Activated CD4-positive, alpha-beta memory T cell treated with anti-CD3 and anti-CD28 coated beads, Interleukin-2, amount 10 ng/mL, durations not matched to agents 7 days and 5 days (primary cell): ENCODE measurements around the gene ACKR3. TPM values are rescaled to one million over a fixed set of nuclear protein-coding genes. Genes with fewer than 3 reads are reported as not detected.

ENCODE experiments used
- CTCF ChIA-PET: fragments of 350-600 bp; sonication (Branson Sonifier 250); formaldehyde crosslinking; loops from one replicate; lab custom pipeline; 2021; ENCODE audit warnings: antibody characterized with exemption, inconsistent platforms; lab: Charles Lee
- POLR2A ChIA-PET: fragments of 350-600 bp; sonication (Branson Sonifier 250); formaldehyde crosslinking; loops from one replicate; lab custom pipeline; 2021; ENCODE audit warnings: antibody characterized with exemption; lab: Charles Lee
- DNase-seq: peaks from one replicate; pipeline ENCODE4 v3.0.0-alpha.2; 2020
- H3K27ac Mint-ChIP-seq: one replicate; pipeline ENCODE4 v1.8.0; 2021; ENCODE audit warnings: mild to moderate bottlenecking, mixed read lengths
- H3K27me3 Mint-ChIP-seq: one replicate; pipeline ENCODE4 v1.8.0; 2021; ENCODE audit warnings: mixed read lengths
- H3K36me3 Mint-ChIP-seq: one replicate; pipeline ENCODE4 v1.8.0; 2021; ENCODE audit warnings: low read depth, mixed read lengths
- H3K4me1 Mint-ChIP-seq: one replicate; pipeline ENCODE4 v1.8.0; 2021; ENCODE audit warnings: mixed read lengths
- H3K4me3 Mint-ChIP-seq: one replicate; pipeline ENCODE4 v1.8.0; 2021; ENCODE audit warnings: mild to moderate bottlenecking, mixed read lengths
- H3K9me3 Mint-ChIP-seq: one replicate; pipeline ENCODE4 v1.8.0; 2021; ENCODE audit warnings: mixed read lengths
- total RNA-seq, 2 experiments: library from RNA; stranded (reverse); gene quantifications; one replicate each; pipeline ENCODE4 v1.2.3, GENCODE V29; 2021

Gene ACKR3
- total RNA-seq, 2 experiments from 2014 or later = 2.5 to 2.7 TPM

DNA sequence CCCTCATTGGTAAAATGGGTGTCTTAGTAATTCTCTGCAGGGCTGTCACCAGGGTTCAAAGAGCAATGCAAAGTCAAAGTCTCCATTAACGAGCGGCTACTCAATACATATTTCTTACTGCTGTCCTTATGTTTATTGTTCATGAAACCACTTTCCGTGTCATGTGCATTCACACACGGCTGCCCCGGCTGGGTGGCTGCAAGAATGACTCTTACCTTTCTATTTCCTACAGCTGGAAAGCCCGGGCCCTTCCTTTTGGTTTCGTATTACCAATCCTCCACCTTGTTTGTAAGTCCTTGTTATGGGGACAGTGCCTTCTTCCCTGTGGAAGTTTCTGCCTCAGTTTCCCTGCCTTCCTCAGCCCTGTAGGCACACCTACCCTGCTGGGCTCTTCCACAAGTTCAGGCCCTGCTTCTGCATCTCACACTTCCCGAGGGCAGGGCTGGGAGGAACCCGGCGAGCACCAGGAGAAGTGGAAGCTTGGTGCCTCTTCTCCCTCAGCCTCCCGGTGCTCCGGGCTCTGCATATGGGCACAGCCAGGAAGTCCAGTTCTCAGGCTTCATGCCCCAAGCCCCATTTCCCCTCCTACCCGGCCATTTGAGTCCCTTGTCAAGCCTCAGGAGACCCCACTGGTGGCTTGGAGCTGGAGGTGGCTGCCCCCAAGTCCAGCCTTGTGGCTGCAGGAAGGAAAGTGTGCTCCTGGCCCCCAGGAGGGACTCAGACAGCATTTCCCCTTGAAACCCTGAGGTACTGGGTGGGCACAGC lies 18.7 kb upstream of the ACKR3 start:
- H3K9me3 Mint-ChIP-seq = peaks cover 19% of the 10 kb centered on the region
- H3K27ac Mint-ChIP-seq = no peak overlapping the region
- H3K36me3 Mint-ChIP-seq = peaks cover 67% of the 10 kb centered on the region
- ChIA-PET POLR2A (no interaction called here), CTCF (no interaction called here)
- peak; percentile 40 for DNase-seq
- H3K4me3 Mint-ChIP-seq = no peak overlapping the region
- H3K4me1 Mint-ChIP-seq = peaks cover 94% of the 10 kb centered on the region
- H3K27me3 Mint-ChIP-seq = peaks cover 2% of the 10 kb centered on the region

DNA sequence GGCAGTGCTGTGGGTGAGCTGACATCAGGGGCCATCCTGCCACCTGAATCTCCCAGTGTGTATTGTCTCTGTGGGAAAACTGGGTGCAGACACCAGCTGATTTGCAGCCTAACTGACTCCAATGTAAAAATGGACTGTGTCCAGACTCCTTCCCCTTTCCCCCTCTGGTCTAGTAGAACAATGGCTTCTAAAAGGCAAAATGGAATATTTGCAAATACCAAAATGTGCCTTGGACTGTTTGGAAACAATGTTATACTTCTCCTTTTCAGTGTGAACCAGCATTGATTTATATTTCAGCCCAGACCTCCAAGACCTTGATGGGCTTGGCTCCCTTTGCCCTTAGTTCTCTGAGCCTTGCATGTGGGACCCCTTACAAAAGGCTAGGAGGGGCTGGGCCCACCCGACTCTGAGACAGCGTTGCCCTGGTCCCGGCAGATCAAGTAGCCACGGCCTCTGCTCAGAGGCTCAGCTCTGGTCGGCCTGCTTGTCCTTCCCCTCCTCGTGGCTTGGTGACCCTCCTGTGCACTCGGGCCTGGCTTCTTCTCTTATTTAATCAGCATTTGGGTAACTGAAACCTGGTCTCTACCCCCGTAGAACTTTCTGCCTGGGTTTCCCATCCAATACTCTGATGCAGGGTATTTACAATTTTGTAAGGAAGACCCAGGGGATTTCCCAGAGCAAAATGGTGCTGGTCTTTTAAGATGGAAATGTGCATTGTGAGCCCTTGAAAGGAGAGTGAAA lies 18.0 kb upstream of the ACKR3 start:
- Mint-ChIP-seq H3K27ac (peak overlapping the region; percentile 7), H3K27me3 (peaks cover 6% of the 10 kb centered on the region), H3K9me3 (peaks cover 19% of the 10 kb centered on the region), H3K36me3 (peaks cover 68% of the 10 kb centered on the region), H3K4me1 (peaks cover 86% of the 10 kb centered on the region), H3K4me3 (no peak overlapping the region)
- DNase-seq = no peak
- POLR2A ChIA-PET = no interaction called here
- CTCF ChIA-PET = no interaction called here

DNA sequence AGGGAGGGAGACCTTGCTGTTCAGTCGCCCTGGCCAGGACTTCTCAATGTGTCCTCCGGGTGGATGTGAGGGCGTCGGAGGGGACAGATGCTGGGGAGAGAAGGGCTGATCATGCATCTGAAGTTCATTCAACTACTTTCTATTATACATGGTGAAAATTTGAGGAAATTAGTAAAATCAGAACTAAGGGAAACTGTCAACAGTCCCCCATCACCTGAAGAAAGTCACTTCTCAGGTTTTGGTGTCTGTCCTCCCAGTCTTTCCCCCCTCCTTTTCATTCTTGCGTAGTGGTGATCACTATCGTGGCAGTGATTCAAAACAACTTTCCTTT lies 17.4 kb upstream of the ACKR3 start:
- H3K36me3 Mint-ChIP-seq = peaks cover 68% of the 10 kb centered on the region
- ChIA-PET POLR2A (no interaction called here), CTCF (no interaction called here)
- peaks cover 19% of the 10 kb centered on the region for H3K9me3 Mint-ChIP-seq
- no peak overlapping the region for H3K4me3 Mint-ChIP-seq
- H3K27me3 Mint-ChIP-seq = peaks cover 6% of the 10 kb centered on the region
- peaks cover 82% of the 10 kb centered on the region for H3K4me1 Mint-ChIP-seq
- H3K27ac Mint-ChIP-seq = no peak overlapping the region
- no peak for DNase-seq

- H3K27ac Mint-ChIP-seq = no peak overlapping the region
- peaks cover 82% of the 10 kb centered on the region for H3K4me1 Mint-ChIP-seq
- H3K4me3 Mint-ChIP-seq = no peak overlapping the region
- H3K27me3 Mint-ChIP-seq = peaks cover 9% of the 10 kb centered on the region
- H3K36me3 Mint-ChIP-seq = peaks cover 63% of the 10 kb centered on the region
- DNase-seq = no peak
- peaks cover 19% of the 10 kb centered on the region for H3K9me3 Mint-ChIP-seq
- ChIA-PET CTCF (interaction anchor here (0.9 to 4.4 kb wide), 2 partner anchors 17 to 40 kb away, joined by 5 to 22 read pairs; partner anchors contain the start of gene ACKR3), POLR2A (interaction anchor here (2.1 kb wide), 1 partner anchor 15 kb away, joined by 6 read pairs; no protein-coding TSS in a partner anchor)
Observed at GRCh38 chr2:236552581-236553363, 16.9 kb upstream of the ACKR3 start.

DNA sequence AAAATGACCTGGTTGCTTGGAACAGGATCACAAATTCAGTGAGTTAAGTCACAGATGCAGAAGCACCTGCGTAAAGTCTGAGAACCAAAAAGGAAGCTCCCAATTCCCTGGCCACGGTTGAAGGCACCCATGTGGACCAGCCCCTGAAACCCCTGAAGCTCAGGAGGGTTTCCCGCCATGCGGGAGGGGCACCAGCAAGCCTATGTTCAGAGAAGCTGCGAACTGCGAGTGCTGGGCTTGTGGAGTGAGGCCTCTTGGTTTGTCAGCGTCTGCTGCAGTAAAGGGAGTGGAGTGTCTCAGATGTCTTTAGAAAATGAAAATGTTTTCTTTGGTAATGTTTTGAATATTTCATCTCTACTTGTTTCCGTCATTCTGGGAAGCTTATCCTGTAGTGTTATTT lies 16.1 kb upstream of the ACKR3 start:
- peaks cover 19% of the 10 kb centered on the region for H3K9me3 Mint-ChIP-seq
- peaks cover 77% of the 10 kb centered on the region for H3K4me1 Mint-ChIP-seq
- ChIA-PET CTCF (interaction anchor here (0.9 to 4.4 kb wide), 2 partner anchors 17 to 40 kb away, joined by 5 to 22 read pairs; partner anchors contain the start of gene ACKR3), POLR2A (interaction anchor here (1.3 to 2.1 kb wide), 3 partner anchors 16 to 41 kb away, joined by 3 to 6 read pairs (median 6); partner anchors contain the start of gene ACKR3)
- peaks cover 56% of the 10 kb centered on the region for H3K36me3 Mint-ChIP-seq
- DNase-seq = no peak
- no peak overlapping the region for H3K27ac Mint-ChIP-seq
- H3K27me3 Mint-ChIP-seq = peaks cover 12% of the 10 kb centered on the region
- no peak overlapping the region for H3K4me3 Mint-ChIP-seq

DNA sequence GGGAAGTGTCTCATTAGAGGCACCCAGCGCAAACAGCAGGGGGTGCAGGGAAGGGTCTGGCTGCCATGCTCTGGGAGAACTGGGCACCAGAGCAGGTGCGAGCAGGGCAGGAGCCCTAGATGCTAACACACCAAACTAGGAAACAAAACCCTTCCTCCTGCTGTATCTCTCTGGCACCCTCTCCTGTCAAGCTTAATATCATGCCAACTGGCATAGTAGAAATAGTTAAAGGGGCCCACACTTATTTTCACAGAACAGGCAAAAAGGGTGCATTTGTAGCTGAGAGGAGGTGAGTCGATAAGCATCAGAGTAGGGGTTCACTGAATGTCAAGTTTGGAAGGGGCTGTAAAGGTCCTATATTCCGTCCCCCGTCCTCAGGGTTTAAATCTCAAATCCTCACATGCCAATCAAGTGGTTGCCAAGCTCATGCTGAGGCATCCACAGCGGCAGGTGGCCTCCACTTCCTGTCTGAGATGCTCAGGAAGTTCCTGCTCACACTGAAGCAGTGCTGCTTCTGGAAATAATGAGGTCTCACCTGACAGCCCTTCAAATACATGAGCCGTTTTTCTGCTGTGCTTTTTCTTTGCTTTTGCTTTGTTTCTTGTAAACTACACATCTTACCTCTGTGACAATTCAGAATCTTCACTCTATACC lies 14.9 kb upstream of the ACKR3 start:
- peaks cover 17% of the 10 kb centered on the region for H3K27me3 Mint-ChIP-seq
- H3K36me3 Mint-ChIP-seq = peaks cover 49% of the 10 kb centered on the region
- POLR2A ChIA-PET = interaction anchor here (1.0 to 2.1 kb wide), 6 partner anchors 8 to 42 kb away, joined by 3 to 6 read pairs (median 4); partner anchors contain the start of gene ACKR3
- H3K9me3 Mint-ChIP-seq = peaks cover 19% of the 10 kb centered on the region
- no peak overlapping the region for H3K4me3 Mint-ChIP-seq
- CTCF ChIA-PET = interaction anchor here (0.9 to 4.4 kb wide), 3 partner anchors 9 to 42 kb away, joined by 3 to 22 read pairs (median 6); partner anchors contain the start of gene ACKR3
- H3K27ac Mint-ChIP-seq = peak overlapping the region; percentile 4
- no peak for DNase-seq
- peaks cover 72% of the 10 kb centered on the region for H3K4me1 Mint-ChIP-seq

DNA sequence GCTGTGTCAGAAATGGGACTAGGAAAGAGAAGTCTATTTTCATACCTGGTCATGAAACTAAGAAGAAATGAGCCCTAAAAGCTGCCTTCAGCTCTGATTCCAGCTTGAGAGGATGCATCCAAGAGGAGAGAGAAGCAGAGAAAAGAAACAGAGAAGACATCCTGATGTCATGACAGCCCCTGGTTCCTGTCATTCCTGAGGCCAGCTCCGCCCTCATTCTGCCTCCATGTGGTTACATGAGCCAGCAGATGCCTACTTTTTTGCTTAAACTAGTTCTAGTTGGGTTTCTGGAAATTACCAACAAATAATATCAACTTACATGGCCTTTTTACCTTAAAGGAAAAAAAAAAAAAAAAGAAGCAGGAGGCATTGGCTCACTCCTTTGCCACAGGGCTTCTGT lies 14.1 kb upstream of the ACKR3 start:
- Mint-ChIP-seq H3K36me3 (peaks cover 43% of the 10 kb centered on the region), H3K9me3 (peaks cover 19% of the 10 kb centered on the region), H3K27me3 (peaks cover 18% of the 10 kb centered on the region), H3K4me3 (no peak overlapping the region), H3K27ac (peak overlapping the region; percentile 4), H3K4me1 (peaks cover 65% of the 10 kb centered on the region)
- CTCF ChIA-PET = interaction anchor here (0.7 to 4.4 kb wide), 4 partner anchors 10 to 42 kb away, joined by 3 to 22 read pairs (median 4); partner anchors contain the start of gene ACKR3
- DNase-seq = no peak
- POLR2A ChIA-PET = interaction anchor here (1.0 to 1.3 kb wide), 3 partner anchors 8 to 13 kb away, joined by 3 to 4 read pairs (median 3); no protein-coding TSS in a partner anchor

- H3K36me3 Mint-ChIP-seq = peaks cover 37% of the 10 kb centered on the region
- ChIA-PET POLR2A (interaction anchor here (1.2 to 1.8 kb wide), 2 partner anchors 10 to 19 kb away, joined by 3 to 5 read pairs; no protein-coding TSS in a partner anchor), CTCF (interaction anchor here (0.7 to 2.3 kb wide), 2 partner anchors 12 to 314 kb away, joined by 4 to 10 read pairs; partner anchors contain the start of gene ACKR3)
- H3K4me1 Mint-ChIP-seq = peaks cover 45% of the 10 kb centered on the region
- no peak overlapping the region for H3K27ac Mint-ChIP-seq
- no peak overlapping the region for H3K4me3 Mint-ChIP-seq
- no peak for DNase-seq
- H3K27me3 Mint-ChIP-seq = peaks cover 20% of the 10 kb centered on the region
- peaks cover 19% of the 10 kb centered on the region for H3K9me3 Mint-ChIP-seq
Observed at GRCh38 chr2:236557306-236558030, 12.2 kb upstream of the ACKR3 start.

DNA sequence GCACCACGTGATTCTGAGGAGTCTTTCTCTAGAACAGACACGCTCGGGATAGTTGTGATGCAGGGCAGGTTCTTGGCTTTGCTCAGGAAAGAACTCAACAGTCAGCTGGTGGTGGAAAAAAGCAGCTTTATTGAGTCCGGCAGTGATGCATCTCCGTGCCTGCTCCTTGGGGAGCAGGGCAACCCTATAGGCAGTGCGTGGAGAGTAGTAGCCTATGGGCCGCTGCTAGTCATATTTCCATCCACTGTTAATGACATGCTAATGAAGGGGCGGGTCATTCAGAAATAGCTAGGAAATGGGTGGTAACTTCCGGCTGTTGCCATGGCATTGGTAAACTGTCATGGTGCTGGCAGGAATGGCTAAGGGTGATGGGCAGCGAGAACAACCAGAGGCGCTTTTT lies 11.6 kb upstream of the ACKR3 start:
- Mint-ChIP-seq H3K36me3 (peaks cover 35% of the 10 kb centered on the region), H3K27ac (no peak overlapping the region), H3K9me3 (peaks cover 19% of the 10 kb centered on the region), H3K27me3 (peaks cover 20% of the 10 kb centered on the region), H3K4me1 (peaks cover 40% of the 10 kb centered on the region), H3K4me3 (no peak overlapping the region)
- POLR2A ChIA-PET = interaction anchor here (1.2 to 1.8 kb wide), 2 partner anchors 11 to 19 kb away, joined by 3 to 5 read pairs; no protein-coding TSS in a partner anchor
- DNase-seq = no peak
- CTCF ChIA-PET = interaction anchor here (2.3 to 3.3 kb wide), 2 partner anchors 11 to 45 kb away, joined by 10 to 12 read pairs; partner anchors contain the start of gene ACKR3

DNA sequence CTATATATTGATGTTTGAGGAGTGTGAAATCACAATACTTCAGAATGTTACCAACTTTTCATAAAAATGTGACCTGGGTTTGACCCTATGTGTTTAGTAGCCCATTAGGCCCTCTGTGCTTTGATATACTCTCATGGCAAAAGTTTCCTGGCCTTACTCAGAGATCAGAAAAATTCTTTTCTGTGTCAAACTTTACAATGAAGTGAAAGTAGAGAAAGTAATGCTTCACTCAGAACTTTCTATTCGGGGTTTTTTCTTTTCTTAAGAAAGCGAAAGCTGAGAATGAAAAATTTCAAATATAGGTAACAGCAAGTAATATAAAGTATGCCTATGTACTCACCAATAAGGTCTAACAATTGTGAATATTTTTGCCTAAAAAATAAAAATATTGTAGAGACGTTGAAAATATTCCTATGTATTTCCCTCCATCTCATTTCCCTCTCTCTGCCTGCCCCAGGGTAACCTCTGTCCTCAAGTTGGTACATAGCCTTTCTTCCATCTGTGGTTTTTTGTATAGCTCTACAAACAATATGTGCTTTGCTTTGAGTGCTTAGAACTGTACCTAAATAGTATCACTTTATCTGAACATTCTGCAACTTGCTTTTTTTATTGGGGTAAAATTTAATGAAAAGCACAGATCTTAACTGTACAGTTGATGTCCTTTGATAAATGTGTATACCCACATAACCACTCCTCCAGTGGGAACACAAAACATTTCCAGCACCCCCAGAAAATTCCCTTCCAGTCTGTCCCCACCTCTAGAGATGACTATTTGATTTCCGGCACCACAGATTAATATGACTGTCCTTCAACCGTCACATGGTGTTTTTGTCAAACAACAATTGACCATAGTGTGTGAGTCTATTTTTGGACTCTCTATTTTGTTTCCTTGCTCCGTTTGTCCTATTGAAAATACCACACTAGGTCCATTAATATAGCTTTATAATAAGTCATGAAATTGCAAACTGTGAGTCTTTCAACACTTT lies 10.3 kb upstream of the ACKR3 start:
- DNase-seq = no peak
- Mint-ChIP-seq H3K27me3 (peaks cover 20% of the 10 kb centered on the region), H3K36me3 (peaks cover 22% of the 10 kb centered on the region), H3K27ac (no peak overlapping the region), H3K4me3 (no peak overlapping the region), H3K9me3 (peaks cover 12% of the 10 kb centered on the region), H3K4me1 (peaks cover 28% of the 10 kb centered on the region)
- ChIA-PET CTCF (interaction anchor here (1.0 to 3.3 kb wide), 3 partner anchors 10 to 47 kb away, joined by 3 to 12 read pairs (median 10); partner anchors contain the start of gene ACKR3), POLR2A (interaction anchor here (1.0 to 1.8 kb wide), 3 partner anchors 12 to 21 kb away, joined by 3 to 5 read pairs (median 3); no protein-coding TSS in a partner anchor)
